ENCODE data around the gene CHADL.
"Not testable (repeated sequence)": the region's sequence is repeated elsewhere in the genome, so short reads cannot be mapped to it uniquely, and the experiment has no call there.

CHADL gene

DNA sequence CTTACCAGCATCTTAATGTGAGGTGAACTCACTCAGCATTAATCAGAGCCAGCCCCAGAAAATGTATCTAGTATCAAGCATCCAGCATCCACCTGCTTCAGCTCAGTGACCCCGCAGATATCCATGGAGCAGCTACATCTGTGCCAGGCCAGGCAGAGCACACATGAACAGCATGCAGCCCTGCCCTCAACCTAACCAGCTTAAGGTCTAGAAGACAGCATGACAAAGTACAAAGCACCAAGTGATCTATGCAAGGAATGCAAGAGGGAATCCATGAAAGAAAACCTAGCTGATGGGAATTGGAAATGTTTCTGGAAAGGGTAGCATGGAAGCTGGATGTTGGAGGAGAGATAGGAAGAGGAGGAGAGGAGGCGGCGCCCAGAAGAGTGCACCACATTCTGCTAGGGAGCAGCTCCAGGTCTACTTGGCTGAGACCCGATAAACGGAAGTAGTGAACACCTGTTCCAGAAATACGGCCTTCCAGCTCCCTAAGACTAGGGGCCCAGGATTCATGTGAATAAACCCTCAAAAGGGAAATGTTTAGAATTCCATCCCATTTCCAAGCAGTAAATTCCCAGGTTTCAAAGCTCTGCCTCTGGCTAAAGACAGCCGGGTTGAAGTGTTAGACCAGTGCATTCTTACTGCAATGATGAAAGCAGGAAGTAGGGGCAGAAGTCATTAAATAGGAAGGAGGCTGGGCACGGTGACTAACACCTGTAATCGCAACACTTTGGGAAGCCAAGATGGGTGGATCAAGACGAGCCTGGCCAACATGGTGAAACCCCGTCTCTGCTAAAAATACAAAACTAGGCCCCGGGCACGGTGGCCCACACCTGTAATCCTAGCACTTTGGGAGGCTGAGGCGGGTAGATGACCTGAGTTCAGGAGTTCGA lies 59.1 kb downstream of the CHADL start:
- DNase-seq, result peak; percentile 35 to 47

DNA sequence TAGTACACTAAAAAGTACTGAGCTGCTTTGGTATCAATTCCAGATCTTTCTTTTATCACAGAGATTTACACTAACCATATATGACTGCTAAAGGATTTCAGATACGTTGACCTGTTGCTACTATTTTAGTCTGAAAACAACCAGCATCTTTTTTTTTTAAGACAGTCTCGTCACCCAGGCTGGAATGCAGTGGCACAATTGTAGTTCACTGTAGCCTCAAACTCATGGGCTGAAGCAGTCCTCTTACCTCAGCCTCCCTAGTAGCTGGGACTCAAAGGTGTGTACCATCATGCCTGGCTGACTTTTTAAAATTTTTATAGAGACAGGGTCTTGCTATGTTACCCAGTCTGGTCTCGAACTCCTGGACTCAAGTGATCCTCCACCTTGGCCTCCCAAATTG lies 59.8 kb downstream of the CHADL start:
- DNase-seq, result no peak

DNA sequence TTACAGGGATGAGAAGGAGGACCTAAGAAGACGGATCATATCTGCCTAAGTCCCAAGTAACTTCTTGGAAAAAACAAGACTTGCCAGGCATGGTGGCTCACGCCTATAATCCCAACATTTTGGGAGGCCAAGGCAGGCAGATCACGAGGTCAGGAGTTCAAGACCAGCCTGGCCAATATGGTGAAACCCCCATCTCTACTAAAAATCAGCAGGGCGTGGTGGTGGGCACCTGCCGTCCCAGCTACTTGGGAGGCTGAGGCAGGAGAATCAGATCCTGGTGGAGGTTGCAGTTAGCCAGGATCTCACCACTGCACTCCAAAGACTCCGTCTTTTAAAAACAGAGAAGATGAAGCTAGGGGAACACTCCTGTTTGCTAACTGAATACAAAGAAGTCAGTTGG lies 60.4 kb downstream of the CHADL start:
- DNase-seq, result not testable (repeated sequence)
